ENCODE measurements around the gene CSNK1A1L.

The CSNK1A1L gene

DNA sequence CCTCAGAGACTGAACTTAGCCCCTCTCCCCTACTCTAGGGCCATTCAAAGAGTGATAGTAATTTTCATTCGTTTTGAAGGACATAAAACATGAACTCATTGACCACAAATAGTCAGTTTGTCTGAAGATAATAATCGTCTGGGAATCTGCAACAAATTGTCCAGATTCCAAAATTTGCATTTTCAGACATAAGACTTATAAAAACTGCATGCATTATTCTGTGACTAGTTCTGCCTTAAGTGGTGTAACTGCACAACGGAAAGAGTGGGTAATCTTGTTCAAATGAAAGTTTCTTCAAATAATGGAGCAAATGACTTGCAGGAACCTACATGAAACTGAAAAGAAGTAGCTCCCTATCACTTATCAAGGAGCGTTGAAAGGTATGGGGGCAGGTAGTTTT, 8.4 kb downstream of the CSNK1A1L start:
- TF ChIP-seq, protein P1, sequence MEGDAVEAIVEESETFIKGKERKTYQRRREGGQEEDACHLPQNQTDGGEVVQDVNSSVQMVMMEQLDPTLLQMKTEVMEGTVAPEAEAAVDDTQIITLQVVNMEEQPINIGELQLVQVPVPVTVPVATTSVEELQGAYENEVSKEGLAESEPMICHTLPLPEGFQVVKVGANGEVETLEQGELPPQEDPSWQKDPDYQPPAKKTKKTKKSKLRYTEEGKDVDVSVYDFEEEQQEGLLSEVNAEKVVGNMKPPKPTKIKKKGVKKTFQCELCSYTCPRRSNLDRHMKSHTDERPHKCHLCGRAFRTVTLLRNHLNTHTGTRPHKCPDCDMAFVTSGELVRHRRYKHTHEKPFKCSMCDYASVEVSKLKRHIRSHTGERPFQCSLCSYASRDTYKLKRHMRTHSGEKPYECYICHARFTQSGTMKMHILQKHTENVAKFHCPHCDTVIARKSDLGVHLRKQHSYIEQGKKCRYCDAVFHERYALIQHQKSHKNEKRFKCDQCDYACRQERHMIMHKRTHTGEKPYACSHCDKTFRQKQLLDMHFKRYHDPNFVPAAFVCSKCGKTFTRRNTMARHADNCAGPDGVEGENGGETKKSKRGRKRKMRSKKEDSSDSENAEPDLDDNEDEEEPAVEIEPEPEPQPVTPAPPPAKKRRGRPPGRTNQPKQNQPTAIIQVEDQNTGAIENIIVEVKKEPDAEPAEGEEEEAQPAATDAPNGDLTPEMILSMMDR (IDR thresholded peaks at IDR 0.05; ENCODE audit: low read depth, low read length) = no peak
- peak in 1 of 2 donors; percentile 16 for DNase-seq (ENCODE audit: low read depth in 2 of 2)
- no peak overlapping the region for H3K4me3 ChIP-seq (replicated peaks in 1 of 2; ENCODE audit: low read depth in 2 of 2, low read length in 2 of 2)

DNA sequence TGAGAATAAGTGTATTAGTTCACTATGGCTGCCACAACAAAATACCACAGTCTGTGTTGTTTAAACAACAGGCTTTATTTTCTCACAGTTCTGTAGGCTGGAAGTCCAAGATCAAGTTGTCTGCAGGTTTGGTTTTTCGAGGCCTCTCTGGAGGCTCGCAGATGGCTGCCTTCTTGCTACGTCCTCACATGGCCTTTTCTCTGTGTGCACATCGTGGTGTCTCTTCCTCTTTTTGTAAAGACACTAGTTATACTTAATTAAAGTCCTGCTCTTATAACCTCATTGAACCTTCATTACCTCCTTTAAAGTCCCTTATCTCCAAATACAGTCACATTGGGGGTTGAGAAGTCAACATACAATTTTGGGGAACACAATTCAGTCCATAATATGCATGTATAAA, 10.6 kb downstream of the CSNK1A1L start:
- TF ChIP-seq, protein P1 (IDR thresholded peaks at IDR 0.05; ENCODE audit: low read depth, low read length) = no peak
- H3K4me3 ChIP-seq (replicated peaks in 1 of 2; ENCODE audit: low read depth in 2 of 2, low read length in 2 of 2) = no peak overlapping the region
- DNase-seq (ENCODE audit: low read depth in 2 of 2) = no peak

DNA sequence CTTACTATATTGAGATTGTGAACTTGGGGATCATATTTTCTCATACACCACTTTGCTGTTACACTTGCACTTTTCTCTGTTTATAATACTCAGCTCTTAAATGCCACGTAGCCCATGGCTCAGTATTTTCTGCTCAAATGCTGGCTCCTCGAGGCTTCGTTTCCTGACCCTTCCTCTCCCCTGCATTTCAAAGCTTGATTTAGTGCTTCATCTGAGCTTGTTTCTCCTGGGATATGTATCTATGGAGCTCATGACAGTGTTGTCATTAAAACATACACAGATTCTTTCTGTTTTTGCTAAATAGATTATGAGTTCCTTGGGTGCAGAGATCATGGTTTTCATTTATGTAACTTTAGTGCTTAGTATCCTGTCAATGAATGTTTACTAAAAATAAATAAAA, 11.4 kb downstream of the CSNK1A1L start:
- no peak overlapping the region for H3K4me3 ChIP-seq (replicated peaks in 1 of 2; ENCODE audit: low read depth in 2 of 2, low read length in 2 of 2)
- DNase-seq (ENCODE audit: low read depth in 2 of 2) = no peak
- TF ChIP-seq, protein P1 (IDR thresholded peaks at IDR 0.05; ENCODE audit: low read depth, low read length) = no peak

DNA sequence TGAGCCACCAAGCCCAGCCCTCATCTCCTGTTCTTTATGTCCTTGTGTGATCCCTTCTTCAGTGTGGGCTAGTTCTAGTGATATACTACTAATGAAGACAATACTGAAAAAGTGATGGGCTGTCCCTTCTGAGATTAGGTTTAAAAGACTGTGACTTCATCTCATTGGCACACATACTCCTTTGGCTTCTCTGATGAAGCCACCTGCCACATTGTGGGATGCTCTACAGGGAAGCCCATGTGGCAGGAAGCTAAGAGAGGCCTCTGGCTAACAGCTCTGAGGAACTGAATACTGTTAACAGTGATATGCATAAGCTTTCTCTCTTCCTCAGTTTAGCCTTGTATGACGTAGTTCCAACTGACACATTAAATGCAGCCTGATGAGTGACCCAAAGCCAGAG, 13.6 kb downstream of the CSNK1A1L start:
- DNase-seq (ENCODE audit: low read depth in 2 of 2) = no peak
- TF ChIP-seq, protein P1 (IDR thresholded peaks at IDR 0.05; ENCODE audit: low read depth, low read length) = no peak
- H3K4me3 ChIP-seq (replicated peaks in 1 of 2; ENCODE audit: low read depth in 2 of 2, low read length in 2 of 2) = no peak overlapping the region

DNA sequence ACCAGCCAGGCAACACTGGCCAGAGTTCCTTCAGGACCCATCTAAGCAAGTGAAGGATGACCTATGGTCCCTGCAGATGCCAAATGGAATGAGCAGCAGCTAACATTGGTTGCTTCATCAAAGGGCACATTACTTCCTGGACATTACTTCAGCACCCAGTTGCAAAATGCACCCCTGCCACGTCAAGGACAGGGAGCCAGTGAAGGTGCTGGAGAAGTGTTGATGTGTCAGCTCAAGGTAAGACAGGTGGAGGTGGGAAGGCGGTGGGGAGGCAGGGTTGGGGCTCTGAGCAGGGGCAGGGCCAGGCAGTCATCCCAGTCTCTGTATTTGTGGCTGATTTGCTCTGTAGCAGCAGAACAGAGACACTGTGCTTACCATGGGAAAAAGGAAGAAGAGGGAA, 14.6 kb downstream of the CSNK1A1L start:
- no peak for DNase-seq (ENCODE audit: low read depth in 2 of 2)
- TF ChIP-seq, protein P1 (IDR thresholded peaks at IDR 0.05; ENCODE audit: low read depth, low read length) = no peak
- H3K4me3 ChIP-seq (replicated peaks in 1 of 2; ENCODE audit: low read depth in 2 of 2, low read length in 2 of 2) = no peak overlapping the region

DNA sequence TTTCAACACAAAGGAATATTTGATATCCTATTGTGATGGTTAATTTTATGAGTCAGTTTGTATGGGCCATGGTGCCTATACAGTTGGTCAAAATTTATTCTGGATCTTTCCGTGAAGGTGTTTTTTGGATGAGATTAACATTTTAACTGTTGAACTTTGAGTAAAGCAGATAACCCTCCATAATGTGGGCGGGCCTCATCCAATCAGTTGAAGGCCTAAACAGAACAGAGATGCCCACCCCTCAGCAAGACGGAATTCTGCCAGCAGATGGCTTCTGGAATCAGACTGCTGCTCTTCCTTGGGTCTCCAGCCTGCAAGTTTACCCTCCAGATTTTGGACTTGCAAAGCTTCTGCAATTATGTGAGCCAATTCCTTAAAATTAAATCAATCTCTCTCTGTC, 16.0 kb downstream of the CSNK1A1L start:
- DNase-seq (ENCODE audit: low read depth in 2 of 2) = no peak
- TF ChIP-seq, protein P1 (IDR thresholded peaks at IDR 0.05; ENCODE audit: low read depth, low read length) = no peak
- H3K4me3 ChIP-seq (replicated peaks in 1 of 2; ENCODE audit: low read depth in 2 of 2, low read length in 2 of 2) = no peak overlapping the region

DNA sequence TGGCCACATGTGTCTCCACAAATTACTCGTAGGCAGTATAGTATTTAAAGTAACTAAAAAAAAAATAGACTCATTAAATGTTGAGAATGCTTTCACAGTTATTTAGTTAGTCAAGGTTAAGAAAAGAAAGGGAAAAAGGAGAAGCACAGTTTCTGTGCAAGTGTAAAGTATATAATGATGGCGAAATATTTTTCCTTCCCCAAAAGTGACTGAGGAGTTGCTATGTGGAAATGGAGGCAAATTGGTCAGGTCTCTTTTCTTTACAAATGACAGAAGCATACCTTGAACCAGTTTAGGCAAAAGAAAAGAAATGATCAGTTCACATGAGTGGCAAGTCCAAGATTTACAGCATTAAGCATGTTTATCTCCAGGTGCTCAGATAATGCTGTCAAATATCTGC, 18.0 kb downstream of the CSNK1A1L start:
- TF ChIP-seq, protein P1 (IDR thresholded peaks at IDR 0.05; ENCODE audit: low read depth, low read length) = no peak
- H3K4me3 ChIP-seq (replicated peaks in 1 of 2; ENCODE audit: low read depth in 2 of 2, low read length in 2 of 2) = no peak overlapping the region
- DNase-seq (ENCODE audit: low read depth in 2 of 2) = no peak
